ENCODE results near the gene CEP112. TPM values are rescaled to one million over a fixed set of nuclear protein-coding genes. Genes with fewer than 3 reads are reported as not detected.

CEP112 gene
- total and polyA plus RNA-seq, 2 donors (not counting 3 experiments of a cell fraction or from before 2014, with no cell fraction given) = 1.5 to 25.3 TPM

DNA sequence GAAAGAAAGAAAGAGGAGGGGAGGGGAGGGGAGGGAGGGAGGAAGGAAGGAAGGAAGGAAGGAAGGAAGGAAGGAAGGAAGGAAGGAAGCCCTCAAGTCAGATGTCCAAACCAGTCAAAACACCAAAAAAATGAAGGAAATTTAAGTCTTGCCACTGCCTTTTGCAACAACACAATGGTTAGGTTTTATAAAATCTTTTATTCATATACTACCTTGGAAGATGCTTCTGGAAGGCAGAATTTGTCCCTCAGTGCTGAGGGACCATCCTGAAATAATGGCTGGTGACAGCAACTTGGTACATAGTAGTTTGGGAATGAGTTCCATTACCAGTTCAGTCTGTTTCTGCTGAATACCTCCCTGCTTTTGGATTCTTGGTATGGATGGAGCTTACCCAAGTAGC, 29.4 kb upstream of the CEP112 start:
- H3K27ac ChIP-seq (ENCODE audit: insufficient read depth, low read depth, low read length) = no peak overlapping the region
- H3K9ac ChIP-seq (replicated peaks; ENCODE audit: extremely low read depth, insufficient read depth, low read length) = no peak overlapping the region
- H2AFZ ChIP-seq (ENCODE audit: low read depth, low read length) = no peak overlapping the region
- ChIA-PET POLR2A (no interaction called here), CTCF (interaction anchor here (1.1 to 1.3 kb wide), 2 partner anchors 395 to 452 kb away, joined by 3 to 5 read pairs; no protein-coding TSS in a partner anchor)
- no peaks in the 10 kb centered on the region for H3K79me2 ChIP-seq (ENCODE audit: control insufficient read depth, insufficient read depth, low read length)
- H3K9me3 ChIP-seq (replicated peaks; ENCODE audit: control insufficient read depth, insufficient read depth, low read length) = no peaks in the 10 kb centered on the region
- peaks cover 13 to 17% of the 10 kb centered on the region in 2 experiments for H3K27me3 ChIP-seq (ENCODE audit: control insufficient read depth in 2 of 2, insufficient read depth in 2 of 2, low read length in 2 of 2)
- H3K36me3 ChIP-seq (ENCODE audit: control insufficient read depth in 2 of 2, extremely low read depth in 1 of 2, insufficient read depth in 2 of 2, low read length in 2 of 2) = no peaks in the 10 kb centered on the region
- FAIRE-seq (no peak), DNase-seq (ENCODE audit: low read depth, low spot score) (no peak)
- TF ChIP-seq POLR2A (IDR thresholded peaks at IDR 0.05; ENCODE audit: low read depth, low read length) = no peak
- TF ChIP-seq, protein P1, sequence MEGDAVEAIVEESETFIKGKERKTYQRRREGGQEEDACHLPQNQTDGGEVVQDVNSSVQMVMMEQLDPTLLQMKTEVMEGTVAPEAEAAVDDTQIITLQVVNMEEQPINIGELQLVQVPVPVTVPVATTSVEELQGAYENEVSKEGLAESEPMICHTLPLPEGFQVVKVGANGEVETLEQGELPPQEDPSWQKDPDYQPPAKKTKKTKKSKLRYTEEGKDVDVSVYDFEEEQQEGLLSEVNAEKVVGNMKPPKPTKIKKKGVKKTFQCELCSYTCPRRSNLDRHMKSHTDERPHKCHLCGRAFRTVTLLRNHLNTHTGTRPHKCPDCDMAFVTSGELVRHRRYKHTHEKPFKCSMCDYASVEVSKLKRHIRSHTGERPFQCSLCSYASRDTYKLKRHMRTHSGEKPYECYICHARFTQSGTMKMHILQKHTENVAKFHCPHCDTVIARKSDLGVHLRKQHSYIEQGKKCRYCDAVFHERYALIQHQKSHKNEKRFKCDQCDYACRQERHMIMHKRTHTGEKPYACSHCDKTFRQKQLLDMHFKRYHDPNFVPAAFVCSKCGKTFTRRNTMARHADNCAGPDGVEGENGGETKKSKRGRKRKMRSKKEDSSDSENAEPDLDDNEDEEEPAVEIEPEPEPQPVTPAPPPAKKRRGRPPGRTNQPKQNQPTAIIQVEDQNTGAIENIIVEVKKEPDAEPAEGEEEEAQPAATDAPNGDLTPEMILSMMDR (IDR thresholded peaks at IDR 0.05; ENCODE audit: extremely low read depth in 1 of 2, insufficient read depth in 1 of 2, low read depth in 1 of 2, low read length in 2 of 2) = no peak
- TF ChIP-seq MAX (IDR thresholded peaks at IDR 0.05; ENCODE audit: insufficient read depth, insufficient read length) = no peak
- no peak for TF ChIP-seq EZH2 (IDR thresholded peaks at IDR 0.05; ENCODE audit: borderline replicate concordance, low read depth, low read length, severe bottlenecking)
- no peak for TF ChIP-seq POLR2AphosphoS5 (IDR thresholded peaks at IDR 0.05; ENCODE audit: insufficient read depth, low read depth, low read length)
- no peak for TF ChIP-seq JUN (IDR thresholded peaks at IDR 0.05; ENCODE audit: borderline replicate concordance, insufficient read depth, insufficient read length, low read depth)
- no peak for TF ChIP-seq MYC (IDR thresholded peaks at IDR 0.05; ENCODE audit: low read depth, low read length)
- TF ChIP-seq FOS (IDR thresholded peaks at IDR 0.05; ENCODE audit: borderline replicate concordance, insufficient read depth, low read length) = no peak
- no peak for TF ChIP-seq GATA2 (IDR thresholded peaks at IDR 0.05; ENCODE audit: insufficient read depth, insufficient read length, low read depth, low read length)
- no peaks in the 10 kb centered on the region for H3K9me1 ChIP-seq (replicated peaks; ENCODE audit: control insufficient read depth, extremely low read depth, insufficient read depth, low read length)
- no peaks in the 10 kb centered on the region for H4K20me1 ChIP-seq (replicated peaks; ENCODE audit: control insufficient read depth, extremely low read depth, insufficient read depth, low read length)
- H3K4me3 ChIP-seq (replicated peaks in 1 of 3; ENCODE audit: insufficient read depth in 1 of 3, low read depth in 1 of 3, low read length in 3 of 3) = no peak overlapping the region
- intact Hi-C loops (cut with micrococcal nuclease) (no loop called here), dilution Hi-C loops (cut with MboI; ENCODE audit: extremely low pct_ligation_motif_present, low sequenced_read_pairs) (no loop called here)
- no peak overlapping the region for H3K4me2 ChIP-seq (ENCODE audit: insufficient read depth, low read length)
- no peaks in the 10 kb centered on the region for H3K4me1 ChIP-seq (ENCODE audit: control insufficient read depth, extremely low read depth, insufficient read depth, low read length)
- BruUV-seq (replicated peaks) = no TSS peak

All from endothelial cell of umbilical vein (primary cell).